ENCODE measurements around the gene STXBP3.
"Not testable (repeated sequence)": the region's sequence is repeated elsewhere in the genome, so short reads cannot be mapped to it uniquely, and the experiment has no call there.

Gene STXBP3

GRCh38 chr1:108781575-108781944 lies 35.1 kb downstream of the STXBP3 start:
- in situ Hi-C loops (cut with HindIII; ENCODE audit: low pct_ligation_motif_present, low pct_unique_long_range_greater_than_20kb, low sequenced_read_pairs); DNase-seq: not testable (repeated sequence)

GRCh38 chr1:108785264-108785663 lies 38.8 kb downstream of the STXBP3 start:
- in situ Hi-C loops (cut with HindIII; ENCODE audit: low pct_ligation_motif_present, low pct_unique_long_range_greater_than_20kb, low sequenced_read_pairs), result no loop called here
- no peak for DNase-seq

GRCh38 chr1:108785880-108786279 lies 39.4 kb downstream of the STXBP3 start:
- no peak for DNase-seq
- in situ Hi-C loops (cut with HindIII; ENCODE audit: low pct_ligation_motif_present, low pct_unique_long_range_greater_than_20kb, low sequenced_read_pairs), result no loop called here

- in situ Hi-C loops (cut with HindIII; ENCODE audit: low pct_ligation_motif_present, low pct_unique_long_range_greater_than_20kb, low sequenced_read_pairs), result no loop called here
- no peak for DNase-seq
Measured at GRCh38 chr1:108791790-108792189, 45.3 kb downstream of the STXBP3 start.

- DNase-seq, result no peak
- in situ Hi-C loops (cut with HindIII; ENCODE audit: low pct_ligation_motif_present, low pct_unique_long_range_greater_than_20kb, low sequenced_read_pairs), result no loop called here
Measured at GRCh38 chr1:108792420-108792819, 45.9 kb downstream of the STXBP3 start.

GRCh38 chr1:108799001-108799400 lies 52.5 kb downstream of the STXBP3 start:
- in situ Hi-C loops (cut with HindIII; ENCODE audit: low pct_ligation_motif_present, low pct_unique_long_range_greater_than_20kb, low sequenced_read_pairs), result no loop called here

GRCh38 chr1:108801101-108801500 lies 54.6 kb downstream of the STXBP3 start:
- no peak for DNase-seq
- in situ Hi-C loops (cut with HindIII; ENCODE audit: low pct_ligation_motif_present, low pct_unique_long_range_greater_than_20kb, low sequenced_read_pairs), result no loop called here

More at GRCh38 chr1:108799001-108799400, 52.5 kb downstream of the STXBP3 start:
- DNase-seq, result no peak

GRCh38 chr1:108803548-108803947 lies 57.1 kb downstream of the STXBP3 start:
- in situ Hi-C loops (cut with HindIII; ENCODE audit: low pct_ligation_motif_present, low pct_unique_long_range_greater_than_20kb, low sequenced_read_pairs), result no loop called here
- DNase-seq, result no peak

GRCh38 chr1:108808438-108808837 lies 62.0 kb downstream of the STXBP3 start:
- in situ Hi-C loops (cut with HindIII; ENCODE audit: low pct_ligation_motif_present, low pct_unique_long_range_greater_than_20kb, low sequenced_read_pairs), result no loop called here
- no peak for DNase-seq

- in situ Hi-C loops (cut with HindIII; ENCODE audit: low pct_ligation_motif_present, low pct_unique_long_range_greater_than_20kb, low sequenced_read_pairs), result no loop called here
- no peak for DNase-seq
Measured at GRCh38 chr1:108811611-108812010, 65.1 kb downstream of the STXBP3 start.

GRCh38 chr1:108813326-108813725 lies 66.9 kb downstream of the STXBP3 start:
- in situ Hi-C loops (cut with HindIII; ENCODE audit: low pct_ligation_motif_present, low pct_unique_long_range_greater_than_20kb, low sequenced_read_pairs), result no loop called here
- DNase-seq, result no peak

- no peak for DNase-seq
- in situ Hi-C loops (cut with HindIII; ENCODE audit: low pct_ligation_motif_present, low pct_unique_long_range_greater_than_20kb, low sequenced_read_pairs), result no loop called here
Measured at GRCh38 chr1:108814343-108815125, 68.1 kb downstream of the STXBP3 start.

- no peak for DNase-seq
- in situ Hi-C loops (cut with HindIII; ENCODE audit: low pct_ligation_motif_present, low pct_unique_long_range_greater_than_20kb, low sequenced_read_pairs), result no loop called here
Measured at GRCh38 chr1:108815566-108815965, 69.1 kb downstream of the STXBP3 start.

- DNase-seq, result peak; percentile 77
- in situ Hi-C loops (cut with HindIII; ENCODE audit: low pct_ligation_motif_present, low pct_unique_long_range_greater_than_20kb, low sequenced_read_pairs), result no loop called here
Measured at GRCh38 chr1:108816049-108816893, 69.8 kb downstream of the STXBP3 start.

- in situ Hi-C loops (cut with HindIII; ENCODE audit: low pct_ligation_motif_present, low pct_unique_long_range_greater_than_20kb, low sequenced_read_pairs), result no loop called here
Measured at GRCh38 chr1:108817016-108817415, 70.5 kb downstream of the STXBP3 start.

GRCh38 chr1:108817811-108818210 lies 71.3 kb downstream of the STXBP3 start:
- no peak for DNase-seq
- in situ Hi-C loops (cut with HindIII; ENCODE audit: low pct_ligation_motif_present, low pct_unique_long_range_greater_than_20kb, low sequenced_read_pairs), result no loop called here

More at GRCh38 chr1:108817016-108817415, 70.5 kb downstream of the STXBP3 start:
- DNase-seq, result no peak

GRCh38 chr1:108819878-108820277 lies 73.4 kb downstream of the STXBP3 start:
- DNase-seq, result no peak
- in situ Hi-C loops (cut with HindIII; ENCODE audit: low pct_ligation_motif_present, low pct_unique_long_range_greater_than_20kb, low sequenced_read_pairs), result no loop called here

- in situ Hi-C loops (cut with HindIII; ENCODE audit: low pct_ligation_motif_present, low pct_unique_long_range_greater_than_20kb, low sequenced_read_pairs), result no loop called here
- no peak for DNase-seq
Measured at GRCh38 chr1:108823632-108824031, 77.2 kb downstream of the STXBP3 start.

GRCh38 chr1:108824051-108824450 lies 77.6 kb downstream of the STXBP3 start:
- in situ Hi-C loops (cut with HindIII; ENCODE audit: low pct_ligation_motif_present, low pct_unique_long_range_greater_than_20kb, low sequenced_read_pairs), result no loop called here
- no peak for DNase-seq
